Measurements from ENCODE around the gene OR10H2.
"Not testable (repeated sequence)": the region's sequence is repeated elsewhere in the genome, so short reads cannot be mapped to it uniquely, and the experiment has no call there.

The OR10H2 gene

GRCh38 chr19:15727724-15728123 is at the start of gene OR10H2:
Gene OR10H2 (plus strand): TSS chr19:15728024. CDS start chr19:15728044, 20 bp downstream.
- no peak for DNase-seq

GRCh38 chr19:15679089-15679488 is 48.7 kb upstream of the OR10H2 start:
- no peak for DNase-seq

GRCh38 chr19:15679865-15680264 is 48.0 kb upstream of the OR10H2 start:
- DNase-seq: not testable (repeated sequence)

GRCh38 chr19:15680478-15681322 is 47.1 kb upstream of the OR10H2 start:
- no peak for DNase-seq

GRCh38 chr19:15683411-15683810 is 44.4 kb upstream of the OR10H2 start:
- no peak for DNase-seq

- DNase-seq: no peak
Measured at GRCh38 chr19:15684828-15685227, 43.0 kb upstream of the OR10H2 start.

- no peak for DNase-seq
Measured at GRCh38 chr19:15696654-15697194, 31.1 kb upstream of the OR10H2 start.

- no peak for DNase-seq
Measured at GRCh38 chr19:15701757-15702533, 25.9 kb upstream of the OR10H2 start.

GRCh38 chr19:15702534-15702930 is 25.3 kb upstream of the OR10H2 start:
- peak; percentile 23 for DNase-seq

- no peak for DNase-seq
Measured at GRCh38 chr19:15714638-15715037, 13.2 kb upstream of the OR10H2 start.

GRCh38 chr19:15715642-15716041 is 12.2 kb upstream of the OR10H2 start:
- DNase-seq: no peak

- no peak for DNase-seq
Measured at GRCh38 chr19:15717809-15718208, 10.0 kb upstream of the OR10H2 start.

GRCh38 chr19:15721268-15721667 is 6.6 kb upstream of the OR10H2 start:
- DNase-seq: no peak

- no peak for DNase-seq
Measured at GRCh38 chr19:15722956-15723355, 4.9 kb upstream of the OR10H2 start.

- DNase-seq: no peak
Measured at GRCh38 chr19:15730538-15730937, 2.7 kb downstream of the OR10H2 start.

- DNase-seq: no peak
Measured at GRCh38 chr19:15732388-15732787, 4.6 kb downstream of the OR10H2 start.

GRCh38 chr19:15733895-15734294 is 6.1 kb downstream of the OR10H2 start:
- DNase-seq: no peak

- no peak for DNase-seq
Measured at GRCh38 chr19:15737722-15738121, 9.9 kb downstream of the OR10H2 start, which contains the start of gene OR10H3. Gene OR10H3 (plus strand): TSS chr19:15737985. CDS start chr19:15741393, 3,408 bp downstream.

- DNase-seq: no peak
Measured at GRCh38 chr19:15740785-15741184, 13.0 kb downstream of the OR10H2 start.

- no peak for DNase-seq
Measured at GRCh38 chr19:15748239-15748638, 20.4 kb downstream of the OR10H2 start.

- DNase-seq: no peak
Measured at GRCh38 chr19:15758379-15758778, 30.6 kb downstream of the OR10H2 start.

GRCh38 chr19:15759962-15760565 is 32.2 kb downstream of the OR10H2 start:
- DNase-seq: no peak

GRCh38 chr19:15769586-15769985 is 41.8 kb downstream of the OR10H2 start:
- DNase-seq: no peak
